ENCODE measurements around the gene CYP2W1. TPM values are rescaled to one million over a fixed set of nuclear protein-coding genes. Genes with fewer than 3 reads are reported as not detected.
A peak's percentile ranks its signal among the peaks of the same experiment; 100 is the strongest.

CYP2W1 gene
- total RNA-seq, 2 donors from 2014 or later = not detected

- no peak overlapping the region for H3K27ac Mint-ChIP-seq
- DNase-seq (ENCODE audit: low spot score in 2 of 2) (no peak), ATAC-seq (no peak)
- no peaks in the 10 kb centered on the region for H3K9me3 Mint-ChIP-seq
- H3K36me3 Mint-ChIP-seq = peaks cover 0 to 4% of the 10 kb centered on the region in 2 donors
These were observed 31.7 kb downstream of the CYP2W1 start for GRCh38 chr7:1014681-1015080.

DNA sequence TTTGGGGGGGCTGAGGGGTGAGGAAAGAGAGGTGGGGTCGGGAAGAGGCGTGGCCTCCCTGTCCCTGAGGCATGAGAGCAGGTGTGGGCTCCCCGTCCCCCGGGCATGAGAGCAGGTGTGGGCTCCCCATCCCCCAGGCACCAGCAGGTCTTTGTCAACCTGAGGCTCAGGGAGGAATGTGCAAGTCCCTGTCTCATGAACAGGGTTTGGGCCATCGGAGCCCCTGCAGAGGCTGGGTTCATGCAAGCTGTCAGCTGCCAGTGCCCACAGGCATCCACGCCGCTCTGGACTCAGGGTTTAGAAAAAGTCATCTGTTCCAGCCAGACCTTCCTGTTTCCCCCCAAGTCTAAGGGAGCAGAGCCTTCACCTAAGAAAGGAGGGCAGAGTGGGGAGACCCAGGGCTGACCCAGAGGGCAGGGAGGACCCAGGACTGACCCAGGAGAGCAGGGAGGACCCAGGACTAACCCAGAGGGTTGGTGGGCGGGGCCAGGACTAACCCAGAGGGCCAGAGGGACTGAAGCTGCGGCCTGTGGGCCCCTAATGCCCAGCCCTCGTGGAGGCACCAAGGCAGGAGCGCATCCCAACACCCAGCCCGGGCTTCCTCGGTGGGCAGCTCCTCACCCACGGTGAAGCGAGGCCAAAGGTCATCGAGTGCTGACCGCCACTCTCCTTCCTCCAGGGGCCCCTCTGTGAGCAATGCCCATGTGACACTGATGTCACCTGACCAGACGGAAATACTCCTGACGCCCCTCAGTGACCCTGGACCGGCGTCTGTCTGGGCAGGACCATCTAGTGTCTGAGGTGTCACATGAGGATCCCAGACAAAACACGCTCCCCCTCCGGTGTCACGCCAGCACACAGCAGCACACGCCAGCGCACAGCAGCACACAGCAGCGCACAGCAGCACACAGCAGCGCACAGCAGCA lies 32.5 kb downstream of the CYP2W1 start:
- Mint-ChIP-seq H3K9me3 (no peaks in the 10 kb centered on the region), H3K36me3 (peaks cover 0 to 4% of the 10 kb centered on the region in 2 donors), H3K27ac (peak overlapping the region in 1 of 2 donors; percentile 50)
- ATAC-seq (no peak), DNase-seq (ENCODE audit: low spot score in 2 of 2) (no peak)

- Mint-ChIP-seq H3K9me3 (no peaks in the 10 kb centered on the region), H3K36me3 (peaks cover 4 to 6% of the 10 kb centered on the region in 2 donors), H3K27ac (no peak overlapping the region)
- ATAC-seq = no peak
- no peak for DNase-seq (ENCODE audit: low spot score in 2 of 2)
These were observed 33.9 kb downstream of the CYP2W1 start for GRCh38 chr7:1016577-1017531.

DNA sequence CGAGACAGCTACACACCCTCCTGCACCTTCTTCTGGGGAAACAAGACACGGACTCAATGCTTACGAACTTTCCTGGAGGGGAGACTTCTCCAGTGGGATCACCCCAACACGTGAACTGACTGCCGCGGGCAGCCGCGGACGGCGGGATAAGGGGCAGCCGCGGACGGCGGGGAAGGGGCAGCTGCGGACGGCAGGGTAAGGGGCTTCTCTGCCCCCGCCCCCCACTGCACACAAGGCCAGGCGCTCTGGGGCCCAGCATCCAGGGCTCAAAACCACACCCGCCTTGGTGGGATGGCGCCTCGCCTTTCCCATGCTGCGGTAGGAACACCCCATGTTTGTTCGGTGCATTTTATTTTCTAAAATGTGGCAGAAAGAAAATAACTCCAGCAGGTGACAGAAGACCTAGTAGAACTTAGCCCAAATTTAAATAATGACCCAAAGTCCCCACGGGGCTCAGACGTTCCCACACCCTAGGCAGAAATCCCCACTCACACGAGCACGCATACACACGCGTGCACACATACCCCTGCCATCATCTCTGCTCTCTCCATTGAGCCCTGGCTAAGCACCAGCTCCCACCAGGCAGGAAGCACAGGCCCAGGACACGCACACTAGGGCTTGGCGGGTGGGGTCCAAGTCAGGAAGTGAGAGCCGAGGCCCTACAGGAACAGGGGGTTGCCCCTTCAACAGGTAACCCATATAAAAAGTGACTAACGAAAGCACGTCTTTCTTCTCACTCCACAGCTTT lies 34.8 kb downstream of the CYP2W1 start:
- DNase-seq (ENCODE audit: low spot score in 2 of 2) = no peak
- H3K9me3 Mint-ChIP-seq = no peaks in the 10 kb centered on the region

GRCh38 chr7:1018334-1018695 lies 35.3 kb downstream of the CYP2W1 start:
- H3K36me3 Mint-ChIP-seq = peaks cover 10 to 17% of the 10 kb centered on the region in 2 donors
- DNase-seq (ENCODE audit: low spot score in 2 of 2) = no peak
- peak overlapping the region in 1 of 2 donors; percentile 77 for H3K27ac Mint-ChIP-seq
- no peak for ATAC-seq
- no peaks in the 10 kb centered on the region for H3K9me3 Mint-ChIP-seq

More for the DNA sequence above, 34.8 kb downstream of the CYP2W1 start:
- H3K27ac Mint-ChIP-seq = peak overlapping the region in 1 of 2 donors; percentile 77
- ATAC-seq = no peak
- peaks cover 10 to 12% of the 10 kb centered on the region in 2 donors for H3K36me3 Mint-ChIP-seq

DNA sequence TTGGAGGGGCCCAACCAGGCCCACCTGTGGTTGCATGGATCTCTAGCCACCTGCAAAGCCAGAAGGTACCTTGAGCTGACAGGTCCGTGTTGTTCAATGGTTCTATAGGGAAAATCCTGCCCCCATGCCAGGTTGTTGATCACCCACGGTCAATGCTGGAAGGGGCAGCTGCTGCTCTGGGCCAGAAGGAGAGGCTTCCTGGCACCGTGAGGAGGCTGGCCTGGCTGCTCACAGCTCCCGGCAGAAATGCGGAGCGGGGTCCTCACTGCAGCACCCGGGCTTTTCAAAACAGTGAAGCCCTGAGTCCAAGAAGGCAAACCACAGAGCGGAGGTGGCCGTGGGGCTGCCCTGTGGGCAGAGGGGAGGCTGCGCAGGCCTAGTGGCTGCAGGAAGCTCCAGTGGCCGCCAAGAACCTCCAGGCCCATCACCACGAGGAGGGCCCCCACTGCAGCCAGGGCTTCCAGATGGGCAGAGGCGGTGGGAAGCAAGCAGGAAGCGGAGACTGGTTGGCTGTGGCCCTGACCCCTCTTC lies 36.3 kb downstream of the CYP2W1 start:
- DNase-seq (ENCODE audit: low spot score in 2 of 2) (no peak), ATAC-seq (no peak)
- Mint-ChIP-seq H3K27ac (no peak overlapping the region), H3K36me3 (peaks cover 19 to 22% of the 10 kb centered on the region in 2 donors), H3K9me3 (no peaks in the 10 kb centered on the region)

GRCh38 chr7:1019789-1020610 lies 37.0 kb downstream of the CYP2W1 start:
- no peak overlapping the region for H3K27ac Mint-ChIP-seq
- H3K9me3 Mint-ChIP-seq = no peaks in the 10 kb centered on the region
- DNase-seq (ENCODE audit: low spot score in 2 of 2) = no peak
- ATAC-seq = no peak
- H3K36me3 Mint-ChIP-seq = peaks cover 19 to 22% of the 10 kb centered on the region in 2 donors

- Mint-ChIP-seq H3K9me3 (no peaks in the 10 kb centered on the region), H3K27ac (no peak overlapping the region), H3K36me3 (peaks cover 19 to 22% of the 10 kb centered on the region in 2 donors)
- peak in 1 of 2 donors; percentile 40 for ATAC-seq
- DNase-seq (ENCODE audit: low spot score in 2 of 2) = no peak
These were observed 37.9 kb downstream of the CYP2W1 start for GRCh38 chr7:1020849-1021251.

DNA sequence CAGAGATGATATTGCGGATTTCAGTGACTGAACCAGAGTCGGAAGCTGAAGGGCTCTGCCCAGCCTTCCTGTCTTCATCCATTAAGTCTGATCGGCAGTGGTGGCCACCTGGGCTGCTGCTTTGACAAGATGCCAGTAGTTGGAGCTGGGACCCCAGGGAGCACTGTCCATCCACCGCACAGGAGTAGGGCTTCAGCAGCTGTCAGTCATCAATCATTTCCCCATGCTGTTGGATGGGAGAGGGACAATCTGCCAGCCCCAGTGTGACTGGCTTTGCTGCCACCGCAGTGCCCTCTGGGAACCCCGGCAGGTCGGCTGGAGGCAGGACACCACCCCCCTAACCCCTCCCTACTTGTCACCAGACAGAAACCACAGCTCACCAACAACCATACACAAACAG lies 38.4 kb downstream of the CYP2W1 start:
- ATAC-seq = no peak

GRCh38 chr7:1021931-1022330 lies 39.0 kb downstream of the CYP2W1 start:
- Mint-ChIP-seq H3K36me3 (peaks cover 19 to 22% of the 10 kb centered on the region in 2 donors), H3K9me3 (no peaks in the 10 kb centered on the region), H3K27ac (no peak overlapping the region)
- no peak for ATAC-seq
- no peak for DNase-seq (ENCODE audit: low spot score in 2 of 2)

More for the DNA sequence above, 38.4 kb downstream of the CYP2W1 start:
- peak overlapping the region in 1 of 2 donors; percentile 29 for H3K27ac Mint-ChIP-seq
- no peaks in the 10 kb centered on the region for H3K9me3 Mint-ChIP-seq
- no peak for DNase-seq (ENCODE audit: low spot score in 2 of 2)
- H3K36me3 Mint-ChIP-seq = peaks cover 19 to 22% of the 10 kb centered on the region in 2 donors

- H3K27ac Mint-ChIP-seq = no peak overlapping the region
- DNase-seq (ENCODE audit: low spot score in 2 of 2) = no peak
- H3K9me3 Mint-ChIP-seq = no peaks in the 10 kb centered on the region
- no peak for ATAC-seq
- peaks cover 19 to 22% of the 10 kb centered on the region in 2 donors for H3K36me3 Mint-ChIP-seq
These were observed 39.4 kb downstream of the CYP2W1 start for GRCh38 chr7:1022356-1022755.

GRCh38 chr7:1022801-1023465 lies 40.0 kb downstream of the CYP2W1 start:
- Mint-ChIP-seq H3K9me3 (no peaks in the 10 kb centered on the region), H3K27ac (no peak overlapping the region), H3K36me3 (peaks cover 19 to 22% of the 10 kb centered on the region in 2 donors)
- ATAC-seq (no peak), DNase-seq (ENCODE audit: low spot score in 2 of 2) (no peak)

DNA sequence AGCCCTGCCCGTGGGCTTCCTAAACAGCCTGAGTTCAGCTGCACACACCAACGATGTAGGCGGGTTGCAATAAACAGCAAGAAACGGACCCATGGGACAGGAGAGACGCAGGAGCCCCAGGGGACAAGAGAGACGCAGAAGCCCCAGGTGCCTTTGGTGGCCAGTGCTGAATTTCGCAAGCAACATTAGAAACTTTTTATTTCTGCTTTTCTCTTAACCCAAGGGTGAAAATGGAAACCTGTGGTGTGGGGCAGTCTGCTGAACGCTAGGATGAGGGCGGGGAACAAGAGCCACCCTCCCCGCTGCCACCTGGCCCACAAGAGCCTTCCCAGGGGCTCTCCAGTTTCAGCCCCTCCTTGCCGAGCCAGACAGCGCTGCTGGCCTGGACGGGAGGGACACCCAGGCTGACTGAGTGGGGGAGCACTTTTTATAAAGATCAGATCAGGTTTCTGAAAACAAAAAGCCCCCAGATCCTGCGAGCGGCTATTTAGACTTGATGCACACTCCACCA lies 41.4 kb downstream of the CYP2W1 start:
- Mint-ChIP-seq H3K27ac (peak overlapping the region in 1 of 2 donors; percentile 71), H3K9me3 (no peaks in the 10 kb centered on the region), H3K36me3 (peaks cover 18 to 19% of the 10 kb centered on the region in 2 donors)
- ATAC-seq (no peak), DNase-seq (ENCODE audit: low spot score in 2 of 2) (no peak)

DNA sequence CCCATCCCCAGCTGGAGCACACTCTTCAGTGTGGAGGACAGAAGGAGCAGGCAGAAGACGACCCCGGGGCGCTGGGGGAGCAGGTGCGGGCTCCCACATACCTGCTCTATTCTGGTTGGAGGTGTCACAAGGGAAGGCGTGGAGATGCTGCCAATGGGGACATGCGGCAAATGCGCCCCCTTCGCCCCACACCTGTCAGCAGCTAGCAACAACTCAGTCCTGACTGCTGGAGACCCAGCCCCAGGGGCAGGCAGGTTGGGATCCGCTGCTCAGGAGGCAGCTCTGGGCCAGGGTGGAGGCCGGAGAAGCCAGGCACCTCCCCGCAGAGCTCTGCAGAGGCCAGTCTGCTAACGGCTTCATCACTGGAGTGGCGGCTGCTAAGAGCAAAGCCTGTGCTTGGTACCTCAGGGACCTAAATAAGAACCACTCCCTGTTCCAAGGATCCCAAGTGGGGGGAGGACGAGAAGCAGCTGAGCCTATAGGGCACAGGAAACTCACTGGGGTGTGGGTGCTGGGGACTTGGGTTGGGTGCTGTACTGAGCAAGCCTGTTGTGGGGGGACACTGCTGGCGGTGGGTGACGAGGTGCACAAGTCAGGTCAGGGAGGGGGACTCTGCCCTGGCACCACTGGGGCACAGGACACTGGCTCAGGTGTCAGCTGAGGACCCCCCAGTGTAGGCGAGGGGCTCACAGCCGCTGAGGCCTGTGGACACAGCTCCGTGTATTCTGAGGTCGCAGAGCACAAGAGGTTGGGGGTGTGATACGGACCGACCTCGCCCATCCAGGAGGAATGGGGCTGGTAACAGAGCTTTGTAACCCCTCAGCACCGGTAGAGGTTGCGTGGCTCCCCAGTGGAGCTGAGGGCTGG lies 42.1 kb downstream of the CYP2W1 start:
- DNase-seq (ENCODE audit: low spot score in 2 of 2) (no peak), ATAC-seq (no peak)
- no peaks in the 10 kb centered on the region for H3K9me3 Mint-ChIP-seq
- H3K27ac Mint-ChIP-seq = no peak overlapping the region
- peaks cover 18 to 19% of the 10 kb centered on the region in 2 donors for H3K36me3 Mint-ChIP-seq
